GM19395 (cell line): Measurements from ENCODE around the gene ITPRIPL2.

Source experiments
- ATAC-seq: cut with Tn5 transposase; IDR thresholded peaks from one replicate; pipeline ENCODE4 v1.9.1; 2021; ENCODE audit warnings: mild to moderate bottlenecking, moderate library complexity; ENCODE audit not compliant: unreplicated experiment

Gene ITPRIPL2

DNA sequence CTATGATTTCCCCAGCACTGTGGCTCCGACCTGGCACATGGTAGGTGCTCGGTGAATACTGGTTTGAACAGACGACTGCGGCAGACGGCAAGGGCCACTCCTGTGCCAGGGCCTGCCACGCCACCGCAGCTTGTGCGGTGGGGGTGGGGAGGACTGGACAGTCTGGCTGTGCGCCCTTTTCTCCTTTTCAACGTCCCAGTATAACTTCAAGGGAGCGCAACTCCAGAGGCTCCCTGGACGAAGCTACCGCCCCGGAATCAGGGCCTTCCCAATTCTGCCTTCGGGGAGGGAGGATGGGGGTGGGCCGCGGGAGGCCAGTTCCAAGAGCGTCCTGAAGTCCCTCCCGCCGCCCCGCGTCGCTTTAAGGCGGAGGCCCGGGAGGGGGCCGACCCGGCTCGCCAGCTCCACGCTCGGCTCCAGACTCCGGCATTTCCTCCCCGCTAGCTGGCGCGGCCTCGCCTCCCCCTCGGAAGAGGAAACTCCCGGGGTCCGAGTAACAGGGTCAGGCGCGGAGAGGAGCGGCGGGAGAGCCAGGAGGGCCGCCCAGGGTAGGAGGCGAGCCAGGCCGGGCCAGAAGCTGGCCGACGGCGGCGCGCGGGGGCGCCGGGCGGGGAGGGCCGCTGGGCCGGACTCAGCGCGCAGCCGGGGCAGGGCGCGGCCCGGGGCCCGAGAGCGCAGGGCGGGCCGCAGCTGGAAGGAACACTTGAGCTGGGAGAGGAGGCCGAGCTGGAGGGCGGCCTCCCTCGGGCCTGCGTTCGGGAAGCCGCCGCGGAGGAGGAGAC, at the start of gene ITPRIPL2:
ITPRIPL2 (plus strand) TSS at position 388 of the 782 bp plus-strand sequence. CDS start 498 bp downstream, outside the sequence.
- peak; percentile 51 for ATAC-seq

DNA sequence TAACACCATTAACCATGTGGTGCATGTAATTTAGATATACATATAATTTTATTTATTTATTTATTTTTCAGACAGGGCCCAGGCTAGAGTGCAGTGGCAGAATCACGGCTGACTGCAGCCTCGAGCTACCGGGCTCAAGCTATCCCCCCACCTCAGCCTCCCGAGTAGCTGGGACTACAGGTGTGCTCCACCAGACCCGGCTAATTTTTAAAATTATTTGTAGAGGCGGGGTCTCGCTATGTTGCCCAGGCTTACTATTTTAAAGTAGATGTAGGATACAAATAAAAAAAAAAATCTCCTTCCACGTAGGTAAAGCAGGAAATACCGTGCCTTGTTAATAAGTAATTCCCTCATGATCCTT, 46.8 kb upstream of the ITPRIPL2 start:
- peak; percentile 1 for ATAC-seq

GRCh38 chr16:19067349-19068236, 46.2 kb upstream of the ITPRIPL2 start, which contains the start of gene COQ7:
TSS of gene COQ7 (plus strand) at chr16:19067614. CDS start at chr16:19067665, 51 bp downstream.
- ATAC-seq: peak; percentile 90

- ATAC-seq: no peak
These were observed 45.4 kb upstream of the ITPRIPL2 start for GRCh38 chr16:19068237-19068815.

GRCh38 chr16:19071811-19072777, 41.7 kb upstream of the ITPRIPL2 start:
- ATAC-seq: no peak

- ATAC-seq: no peak
These were observed 40.4 kb upstream of the ITPRIPL2 start for GRCh38 chr16:19073344-19073743.

DNA sequence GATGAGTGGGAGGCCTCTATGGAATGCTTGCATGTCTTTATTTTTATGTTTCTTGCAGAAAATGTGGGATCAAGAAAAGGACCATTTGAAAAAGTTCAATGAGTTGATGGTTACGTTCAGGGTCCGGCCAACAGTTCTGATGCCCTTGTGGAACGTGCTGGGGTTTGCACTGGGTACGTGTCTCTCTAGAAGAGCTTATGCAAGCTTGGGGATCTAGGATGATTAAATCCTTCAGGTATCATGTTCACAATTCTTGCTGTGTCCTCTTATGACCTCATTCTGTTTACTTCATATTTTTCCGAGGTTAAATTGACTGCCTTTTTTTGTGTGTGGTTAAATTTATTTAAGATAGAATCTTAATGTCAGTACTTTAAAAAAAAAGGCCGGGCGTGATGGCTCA, 39.9 kb upstream of the ITPRIPL2 start:
- ATAC-seq: no peak

GRCh38 chr16:19075511-19075910, 38.3 kb upstream of the ITPRIPL2 start:
- ATAC-seq: no peak

DNA sequence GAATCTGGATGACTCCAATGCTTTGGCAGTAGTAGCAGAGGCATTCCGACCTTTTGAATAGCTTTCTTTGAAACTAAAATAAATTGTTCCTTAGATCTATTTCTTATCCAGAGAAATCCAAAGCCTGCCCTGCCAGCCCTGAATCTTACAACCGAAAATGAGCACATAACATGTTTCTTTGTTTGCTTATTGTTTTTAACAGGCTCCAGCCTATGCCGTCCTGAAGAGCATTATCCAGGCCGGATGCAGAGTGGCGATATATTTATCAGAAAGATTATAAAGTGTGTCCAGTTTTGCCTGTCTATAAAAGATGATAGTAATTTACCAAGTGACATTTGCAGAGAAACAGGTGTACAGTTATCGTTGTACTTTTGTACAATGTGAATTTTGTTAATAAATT, 35.9 kb upstream of the ITPRIPL2 start:
- ATAC-seq: no peak

DNA sequence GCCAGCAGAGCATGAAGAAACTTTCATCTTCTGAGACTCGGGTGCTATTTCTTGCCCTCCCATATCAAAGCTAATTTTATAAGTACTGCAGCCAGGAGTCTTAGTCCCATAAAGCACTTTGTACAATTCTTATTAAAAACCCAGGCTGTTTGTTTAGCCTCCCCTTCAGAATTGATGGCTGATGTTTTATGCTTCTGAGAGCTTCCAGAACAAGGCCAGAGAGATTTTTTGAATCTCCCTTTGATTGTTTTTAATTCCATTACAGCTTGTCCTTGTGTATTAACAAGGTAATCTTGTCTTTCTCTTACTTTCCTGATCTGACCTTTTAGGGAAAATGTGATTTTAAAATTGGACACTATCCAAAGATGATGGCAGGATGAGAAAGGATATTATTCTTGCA, 30.1 kb upstream of the ITPRIPL2 start:
- no peak for ATAC-seq

DNA sequence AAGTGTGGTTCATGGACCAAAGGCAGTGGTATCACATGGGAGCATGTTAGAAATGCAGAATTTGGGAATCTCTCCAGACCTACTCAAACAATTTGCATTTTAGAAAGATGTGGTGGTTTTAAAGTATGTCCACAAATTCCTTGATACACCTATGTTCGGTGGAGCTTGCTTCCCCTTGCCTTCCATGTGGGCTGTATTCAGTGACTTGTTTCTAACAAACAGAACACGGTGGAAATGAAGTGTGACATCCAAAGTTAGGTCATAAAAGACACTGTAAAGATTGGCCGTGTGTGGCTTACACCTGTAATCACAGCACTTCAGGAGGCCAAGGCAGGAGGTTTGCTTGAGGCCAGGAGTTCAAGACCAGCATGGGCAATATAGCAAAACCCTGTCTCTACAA, 29.6 kb upstream of the ITPRIPL2 start:
- no peak for ATAC-seq

GRCh38 chr16:19084879-19085278, 28.9 kb upstream of the ITPRIPL2 start:
- ATAC-seq: no peak

DNA sequence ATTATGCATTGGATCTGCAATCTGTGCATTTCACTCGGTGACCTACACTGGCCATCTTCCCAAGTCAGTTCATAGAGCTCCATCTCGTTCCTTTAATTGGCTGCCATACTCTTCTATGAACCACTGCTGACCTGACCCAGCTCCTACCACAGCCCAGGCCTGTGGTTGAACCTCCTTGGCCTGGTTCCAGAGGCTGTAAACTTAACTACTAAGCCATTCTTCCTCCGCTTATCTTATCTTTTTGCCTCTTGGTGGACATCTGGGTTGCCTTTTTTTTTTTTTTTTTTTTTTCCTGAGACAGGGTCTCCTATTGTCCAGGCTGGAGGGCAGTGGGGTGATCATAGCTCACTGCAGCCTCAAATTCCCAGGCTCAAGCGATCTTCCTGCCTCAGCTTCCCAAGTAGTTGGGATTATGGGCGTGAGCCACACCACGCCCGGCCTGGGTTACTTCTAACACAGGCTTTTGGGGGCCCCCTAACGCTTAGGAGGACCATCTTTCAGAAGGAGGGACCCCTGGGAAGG, 28.0 kb upstream of the ITPRIPL2 start:
- no peak for ATAC-seq

- ATAC-seq: peak; percentile 81
These were observed 27.2 kb upstream of the ITPRIPL2 start for GRCh38 chr16:19086322-19087199.

DNA sequence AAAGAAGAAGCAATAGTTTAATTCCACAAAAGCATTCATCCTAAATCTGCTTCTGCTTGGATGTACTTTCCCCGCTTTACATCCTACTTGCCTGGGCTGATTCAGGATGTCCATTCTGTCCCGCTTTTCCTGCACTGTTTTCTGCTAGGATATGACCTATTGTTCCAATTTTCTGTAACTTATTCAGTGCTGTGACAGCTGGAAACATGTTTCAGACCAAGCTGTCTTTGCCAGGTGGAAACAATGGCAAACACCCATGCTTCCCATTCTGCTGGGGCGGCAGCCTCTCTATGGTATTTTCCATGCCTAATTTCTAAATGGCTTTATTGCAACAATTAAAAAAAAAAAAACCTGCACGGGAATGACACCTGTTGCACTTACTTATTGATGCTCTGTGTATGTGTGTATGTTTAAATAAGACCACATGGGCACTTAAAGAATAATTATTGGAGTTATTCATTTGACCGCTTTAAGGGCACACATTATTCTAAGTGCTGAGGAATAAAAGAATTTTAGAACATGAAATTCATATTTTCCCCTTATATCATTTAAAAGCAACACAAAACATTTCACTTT, 25.3 kb upstream of the ITPRIPL2 start:
- no peak for ATAC-seq

- no peak for ATAC-seq
These were observed 24.3 kb upstream of the ITPRIPL2 start for GRCh38 chr16:19089410-19089955.

GRCh38 chr16:19090916-19091315, 22.8 kb upstream of the ITPRIPL2 start:
- ATAC-seq: no peak

DNA sequence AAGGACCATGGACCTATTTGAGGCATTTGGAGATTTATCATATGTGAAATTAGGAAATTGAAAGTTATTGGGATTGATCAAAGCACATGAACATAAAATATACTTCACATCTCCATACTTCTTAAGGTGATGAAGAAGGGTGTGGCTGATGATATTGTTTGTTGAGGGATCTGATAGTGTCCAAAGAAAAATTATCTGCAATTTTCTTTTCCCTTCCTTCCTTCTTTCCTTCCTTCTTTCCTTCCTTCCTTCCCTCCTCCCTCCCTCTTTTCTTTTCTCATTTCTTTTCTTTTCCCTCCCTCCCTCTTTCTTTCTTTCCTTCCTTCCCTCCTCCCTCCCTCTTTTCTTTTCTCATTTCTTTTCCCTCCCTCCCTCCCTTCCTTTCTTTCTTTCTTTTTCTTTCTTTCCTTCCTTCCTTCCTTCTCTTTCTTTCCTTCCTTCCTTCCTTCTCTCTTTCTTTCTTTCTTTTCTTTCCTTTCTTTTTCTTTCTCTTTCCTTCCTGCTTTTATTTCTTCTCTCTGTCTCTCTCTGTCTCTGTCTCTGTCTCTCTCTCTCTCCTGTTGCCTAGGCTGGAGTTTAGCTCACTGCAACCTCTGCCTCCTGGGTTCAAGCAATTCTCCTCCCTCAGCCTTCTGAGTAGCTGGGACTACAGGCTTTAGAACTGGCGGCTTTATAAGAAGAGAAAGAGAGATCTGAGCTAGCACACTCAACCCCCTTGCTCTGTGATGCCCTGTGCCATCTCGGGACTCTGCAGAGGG, 20.9 kb upstream of the ITPRIPL2 start:
- ATAC-seq: no peak
